Adipocyte (in vitro differentiated cells): ENCODE measurements around the gene IL2RA.

ENCODE experiments used
- DNase-seq: peaks from one replicate; pipeline ENCODE4 v3.0.0-alpha.2; 2015; ENCODE audit warnings: low read depth
- H3K27me3 ChIP-seq: replicated peaks from 2 replicates; pipeline ENCODE4 v1.7.0; 2013; ENCODE audit warnings: mild to moderate bottlenecking, low read length, moderate library complexity; ENCODE audit not compliant: control insufficient read depth, insufficient read depth
- H3K36me3 ChIP-seq: 2 replicates; pipeline ENCODE4 v1.7.0; 2013; ENCODE audit warnings: low read length, mild to moderate bottlenecking, moderate library complexity; ENCODE audit not compliant: control insufficient read depth, insufficient read depth, severe bottlenecking
- H3K4me1 ChIP-seq: 2 replicates; pipeline ENCODE4 v1.7.0; 2013; ENCODE audit warnings: mild to moderate bottlenecking, low read length, moderate library complexity; ENCODE audit not compliant: control insufficient read depth, insufficient read depth
- H3K4me3 ChIP-seq: 2 replicates; pipeline ENCODE4 v1.7.0; 2013; ENCODE audit warnings: mild to moderate bottlenecking, low read length, moderate library complexity
- H3K9ac ChIP-seq: 2 replicates; pipeline ENCODE4 v1.7.0; 2013; ENCODE audit warnings: mild to moderate bottlenecking, low read length, moderate library complexity
- H3K9me3 ChIP-seq: 2 replicates; pipeline ENCODE4 v1.7.0; 2013; ENCODE audit warnings: mild to moderate bottlenecking, low read length, moderate library complexity; ENCODE audit not compliant: control insufficient read depth

The IL2RA gene

GRCh38 chr10:5988336-5988920 is 73.7 kb downstream of the IL2RA start:
- H3K9ac ChIP-seq, result no peak overlapping the region
- peaks cover 23% of the 10 kb centered on the region for H3K4me1 ChIP-seq
- H3K4me3 ChIP-seq, result no peak overlapping the region
- H3K9me3 ChIP-seq, result peaks cover 17% of the 10 kb centered on the region
- no peaks in the 10 kb centered on the region for H3K36me3 ChIP-seq
- H3K27me3 ChIP-seq, result no peaks in the 10 kb centered on the region
- no peak for DNase-seq

- no peak overlapping the region for H3K4me3 ChIP-seq
- H3K9ac ChIP-seq, result no peak overlapping the region
- H3K9me3 ChIP-seq, result peaks cover 16% of the 10 kb centered on the region
- DNase-seq, result no peak
- no peaks in the 10 kb centered on the region for H3K36me3 ChIP-seq
- no peaks in the 10 kb centered on the region for H3K27me3 ChIP-seq
- peaks cover 23% of the 10 kb centered on the region for H3K4me1 ChIP-seq
Observed at GRCh38 chr10:5987747-5988146, 74.4 kb downstream of the IL2RA start.

GRCh38 chr10:5985029-5985428 is 77.1 kb downstream of the IL2RA start:
- Histone ChIP-seq H3K27me3 (no peaks in the 10 kb centered on the region), H3K4me3 (no peak overlapping the region), H3K4me1 (peaks cover 23% of the 10 kb centered on the region), H3K9ac (no peak overlapping the region), H3K36me3 (no peaks in the 10 kb centered on the region), H3K9me3 (no peaks in the 10 kb centered on the region)
- DNase-seq, result no peak

GRCh38 chr10:5983774-5984173 is 78.4 kb downstream of the IL2RA start:
- Histone ChIP-seq H3K4me1 (peaks cover 23% of the 10 kb centered on the region), H3K27me3 (no peaks in the 10 kb centered on the region)

GRCh38 chr10:5981529-5981928 is 80.6 kb downstream of the IL2RA start:
- Histone ChIP-seq H3K9ac (no peak overlapping the region), H3K9me3 (no peaks in the 10 kb centered on the region), H3K4me1 (peaks cover 8% of the 10 kb centered on the region), H3K4me3 (no peak overlapping the region), H3K27me3 (no peaks in the 10 kb centered on the region), H3K36me3 (no peaks in the 10 kb centered on the region)
- no peak for DNase-seq

More at GRCh38 chr10:5983774-5984173, 78.4 kb downstream of the IL2RA start:
- no peaks in the 10 kb centered on the region for H3K9me3 ChIP-seq
- no peak overlapping the region for H3K4me3 ChIP-seq
- no peak overlapping the region for H3K9ac ChIP-seq
- no peak for DNase-seq
- H3K36me3 ChIP-seq, result no peaks in the 10 kb centered on the region

- peak overlapping the region; percentile 92 for H3K4me3 ChIP-seq
- H3K9me3 ChIP-seq, result no peaks in the 10 kb centered on the region
- peaks cover 11% of the 10 kb centered on the region for H3K4me1 ChIP-seq
- no peak overlapping the region for H3K9ac ChIP-seq
- no peak for DNase-seq
- no peaks in the 10 kb centered on the region for H3K36me3 ChIP-seq
- H3K27me3 ChIP-seq, result no peaks in the 10 kb centered on the region
Observed at GRCh38 chr10:5978230-5978489, 84.0 kb downstream of the IL2RA start.

GRCh38 chr10:5977471-5978229 is 84.5 kb downstream of the IL2RA start, which contains the start of gene IL15RA:
Gene IL15RA (minus strand): TSS chr10:5977543. CDS start chr10:5977492, 51 bp downstream.
- H3K9me3 ChIP-seq, result no peaks in the 10 kb centered on the region
- peak within 1 kb of the TSS; percentile 92 for H3K4me3 ChIP-seq
- peaks cover 11% of the 10 kb centered on the region for H3K4me1 ChIP-seq
- no peaks in the 10 kb centered on the region for H3K27me3 ChIP-seq
- peak within 1 kb of the TSS; percentile 86 for H3K9ac ChIP-seq
- no peaks in the 10 kb centered on the region for H3K36me3 ChIP-seq
- DNase-seq, result peak; percentile 86

- H3K9me3 ChIP-seq, result no peaks in the 10 kb centered on the region
Observed at GRCh38 chr10:5976512-5977470, 85.4 kb downstream of the IL2RA start.

GRCh38 chr10:5975641-5976473 is 86.3 kb downstream of the IL2RA start:
- Histone ChIP-seq H3K9ac (peak overlapping the region; percentile 86), H3K36me3 (no peaks in the 10 kb centered on the region), H3K27me3 (no peaks in the 10 kb centered on the region), H3K4me3 (peak overlapping the region; percentile 92), H3K9me3 (no peaks in the 10 kb centered on the region), H3K4me1 (peaks cover 24% of the 10 kb centered on the region)
- DNase-seq, result peak; percentile 41

More at GRCh38 chr10:5976512-5977470, 85.4 kb downstream of the IL2RA start:
- DNase-seq, result peak; percentile 72
- peak overlapping the region; percentile 92 for H3K4me3 ChIP-seq
- no peaks in the 10 kb centered on the region for H3K36me3 ChIP-seq
- H3K27me3 ChIP-seq, result no peaks in the 10 kb centered on the region
- H3K9ac ChIP-seq, result peak overlapping the region; percentile 86
- peaks cover 16% of the 10 kb centered on the region for H3K4me1 ChIP-seq

GRCh38 chr10:5973069-5973468 is 89.1 kb downstream of the IL2RA start:
- Histone ChIP-seq H3K36me3 (no peaks in the 10 kb centered on the region), H3K9ac (no peak overlapping the region), H3K9me3 (no peaks in the 10 kb centered on the region), H3K27me3 (no peaks in the 10 kb centered on the region), H3K4me3 (no peak overlapping the region), H3K4me1 (peaks cover 24% of the 10 kb centered on the region)
- DNase-seq, result no peak
